Frontal cortex (tissue), 4 donors: ENCODE results near the gene NBPF11. TPM values are rescaled to one million over a fixed set of nuclear protein-coding genes. Genes with fewer than 3 reads are reported as not detected.
"Not testable (repeated sequence)": the region's sequence is repeated elsewhere in the genome, so short reads cannot be mapped to it uniquely, and the experiment has no call there.

ENCODE experiments used
- DNase-seq, 2 donors: peaks; one replicate each; pipeline ENCODE4 v3.0.0; 2012; ENCODE audit warnings: low spot score in 2 of 2
- FAIRE-seq: peaks from 2 replicates; lab custom pipeline; 2012; peaks lifted over from hg19 to GRCh38; lab: Jason Lieb, UNC
- small RNA-seq: library from RNA; depleted of rRNA; stranded (forward); fragments of <200 nt; gene quantifications from one replicate; pipeline ENCODE3, GENCODE V24; 2014
- total RNA-seq: library from RNA; depleted of rRNA; stranded (reverse); fragments of >200 nt; gene quantifications from one replicate; pipeline ENCODE4 v1.2.3, GENCODE V29; 2014
- donor health status: control.
- donor health status: control.
- donor health status: control.

The NBPF11 gene
- total RNA-seq, 1 donor from 2014 or later: 11.8 TPM

- not testable (repeated sequence) for DNase-seq, FAIRE-seq
These were observed 78.7 kb downstream of the NBPF11 start for GRCh38 chr1:148073392-148073791.

DNA sequence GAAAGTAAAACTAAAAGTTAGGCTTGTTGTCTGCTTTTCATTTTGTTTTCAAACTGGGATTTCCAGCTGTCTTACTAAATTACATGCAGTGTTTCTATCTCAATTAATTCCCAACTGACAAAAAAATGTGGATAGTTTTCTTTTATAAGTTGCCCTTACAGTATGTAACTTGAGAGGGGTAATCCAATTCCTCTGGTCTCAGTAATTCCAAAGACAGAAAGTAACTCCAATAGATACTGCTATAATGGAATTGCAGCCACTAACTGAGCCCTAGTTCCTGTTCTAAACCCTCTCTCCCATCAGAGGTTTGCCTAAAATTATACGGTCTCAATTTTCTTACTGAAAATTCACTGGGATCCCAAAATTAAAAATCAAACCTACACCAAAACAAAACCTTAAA lies 83.5 kb downstream of the NBPF11 start:
- DNase-seq, FAIRE-seq: not testable (repeated sequence)

- FAIRE-seq, DNase-seq: not testable (repeated sequence)
These were observed 83.9 kb downstream of the NBPF11 start for GRCh38 chr1:148068201-148068600.

GRCh38 chr1:148060294-148060701 lies 91.8 kb downstream of the NBPF11 start:
- FAIRE-seq, DNase-seq: not testable (repeated sequence)

DNA sequence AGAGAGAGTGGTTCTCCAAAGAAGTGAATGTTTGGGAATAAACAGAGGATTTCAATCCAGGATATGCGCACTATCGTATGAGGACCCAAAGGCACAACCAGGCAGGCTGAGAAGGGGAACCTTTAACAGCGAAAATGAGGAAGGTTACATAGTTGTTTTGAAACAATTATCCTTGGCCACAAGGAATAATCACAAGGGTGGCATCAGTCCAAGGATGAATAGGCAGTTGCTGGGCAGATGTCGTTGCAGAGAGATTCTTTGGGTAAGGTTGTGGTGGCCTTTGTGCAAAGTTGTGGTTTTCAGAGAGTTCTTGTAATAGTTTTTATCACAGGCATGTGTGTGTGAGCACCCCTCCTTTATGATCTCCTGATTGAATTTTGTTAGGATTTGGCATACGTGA lies 94.7 kb downstream of the NBPF11 start:
- DNase-seq, FAIRE-seq: not testable (repeated sequence)

Small RNA genes within 50 kb of the gene (small RNA-seq; reads per million reads assigned to genes)
- gene RNA5SP57: not detected

Other genes with a start within 250 kb of the NBPF11 start
- gene GJA8, start 249.5 kb downstream of the NBPF11 start, total RNA-seq: not detected
- 32.2 TPM for gene GPR89B, start 223.9 kb downstream of the NBPF11 start, total RNA-seq